ENCODE measurements around the gene G6PC3. TPM values are rescaled to one million over a fixed set of nuclear protein-coding genes. Genes with fewer than 3 reads are reported as not detected.

Gene G6PC3
- total RNA-seq, 1 experiment from 2014 or later = 59.6 TPM

DNA sequence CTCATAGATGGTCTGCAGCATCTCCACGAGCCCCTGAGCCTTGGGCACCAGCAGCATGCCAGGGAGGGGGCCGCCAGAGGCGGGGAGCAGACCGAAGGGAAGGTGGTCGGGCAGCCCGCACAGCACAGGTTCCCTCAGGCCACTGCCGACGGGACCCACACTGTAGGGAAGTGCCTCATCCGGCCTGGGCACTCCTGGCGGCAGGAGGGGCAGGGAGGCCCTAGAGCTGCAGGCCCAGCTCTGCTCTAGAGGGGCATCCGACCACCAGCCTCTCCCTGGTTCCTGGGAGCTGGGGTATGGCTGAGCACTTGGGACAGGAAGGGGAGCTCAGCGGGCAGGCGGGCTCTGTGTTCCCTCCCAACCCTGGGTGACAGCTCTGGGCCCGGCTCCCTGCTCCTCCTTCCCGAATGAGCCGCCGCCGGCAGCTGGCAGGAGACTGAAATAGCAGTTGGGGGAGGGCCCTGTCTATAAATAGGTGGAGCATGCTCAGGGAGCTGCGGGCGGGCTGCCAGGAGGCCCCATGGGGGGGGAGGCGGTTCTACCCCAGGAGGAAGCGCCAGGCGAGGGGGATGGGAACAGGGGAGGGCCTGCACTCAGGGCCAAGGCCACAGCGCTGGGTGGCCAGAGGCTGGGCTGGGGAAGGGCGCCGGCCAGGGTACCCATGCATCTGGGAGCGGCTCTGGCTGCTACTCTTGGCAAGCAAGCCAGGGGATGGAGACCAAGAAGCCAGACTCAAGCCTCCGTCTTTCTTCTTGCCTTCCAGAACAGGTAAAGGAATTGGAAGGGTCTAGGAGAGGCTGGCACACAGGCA, 40.5 kb downstream of the G6PC3 start:
- peak overlapping the region; percentile 30; the same call in 1 of the 2 replicates for H3K9ac ChIP-seq (ENCODE audit: low read length)
- peak overlapping the region; percentile 23; the same call in 1 of the 2 replicates for H3K4me3 ChIP-seq (ENCODE audit: low read length)
- peaks cover 26% of the 10 kb centered on the region; the same call in 1 of the 2 replicates for H4K20me1 ChIP-seq (ENCODE audit: insufficient read depth, low read depth, low read length)
- DNase-seq = peak; percentile 64
- H3K4me2 ChIP-seq (ENCODE audit: low read depth, low read length, poor library complexity, severe bottlenecking) = peak overlapping the region; percentile 64
- peaks cover 18% of the 10 kb centered on the region for H3K4me1 ChIP-seq (ENCODE audit: low read length)
- no peaks in the 10 kb centered on the region for H3K36me3 ChIP-seq (ENCODE audit: insufficient read depth, low read length)
- H3K9me3 ChIP-seq (ENCODE audit: low read length) = no peaks in the 10 kb centered on the region
- no peaks in the 10 kb centered on the region for H3K79me2 ChIP-seq (ENCODE audit: low read length)
- no peak overlapping the region for H3K27ac ChIP-seq (ENCODE audit: low read length)
- no peaks in the 10 kb centered on the region for H3K27me3 ChIP-seq (ENCODE audit: low read length)
- no peaks in the 10 kb centered on the region for H3K9me2 ChIP-seq (replicated peaks; ENCODE audit: insufficient read depth, low read length)
- H2AFZ ChIP-seq (ENCODE audit: low read length) = no peak overlapping the region

GRCh38 chr17:44111777-44112176, 41.2 kb downstream of the G6PC3 start:
- Histone ChIP-seq H3K27me3 (ENCODE audit: low read length) (no peaks in the 10 kb centered on the region), H3K79me2 (ENCODE audit: low read length) (no peaks in the 10 kb centered on the region), H3K4me3 (ENCODE audit: low read length) (0 out of 2 replicates have a peak overlapping the region, but pooled peaks have one; percentile 23), H4K20me1 (ENCODE audit: insufficient read depth, low read depth, low read length) (peaks cover 31% of the 10 kb centered on the region; the same call in 1 of the 2 replicates), H2AFZ (ENCODE audit: low read length) (no peak overlapping the region), H3K9ac (ENCODE audit: low read length) (no peak overlapping the region), H3K9me2 (replicated peaks; ENCODE audit: insufficient read depth, low read length) (no peaks in the 10 kb centered on the region), H3K9me3 (ENCODE audit: low read length) (no peaks in the 10 kb centered on the region), H3K4me2 (ENCODE audit: low read depth, low read length, poor library complexity, severe bottlenecking) (peak overlapping the region; percentile 64), H3K36me3 (ENCODE audit: insufficient read depth, low read length) (no peaks in the 10 kb centered on the region), H3K4me1 (ENCODE audit: low read length) (peaks cover 18% of the 10 kb centered on the region), H3K27ac (ENCODE audit: low read length) (no peak overlapping the region)
- no peak for DNase-seq

- H3K9me2 ChIP-seq (replicated peaks; ENCODE audit: insufficient read depth, low read length) = no peaks in the 10 kb centered on the region
- H3K36me3 ChIP-seq (ENCODE audit: insufficient read depth, low read length) = no peaks in the 10 kb centered on the region
- no peak for DNase-seq
- no peak overlapping the region for H2AFZ ChIP-seq (ENCODE audit: low read length)
- no peaks in the 10 kb centered on the region for H3K27me3 ChIP-seq (ENCODE audit: low read length)
- H4K20me1 ChIP-seq (ENCODE audit: insufficient read depth, low read depth, low read length) = peaks cover 32% of the 10 kb centered on the region; the same call in 1 of the 2 replicates
- no peak overlapping the region for H3K4me2 ChIP-seq (ENCODE audit: low read depth, low read length, poor library complexity, severe bottlenecking)
- H3K9ac ChIP-seq (ENCODE audit: low read length) = no peak overlapping the region
- peaks cover 18% of the 10 kb centered on the region for H3K4me1 ChIP-seq (ENCODE audit: low read length)
- H3K4me3 ChIP-seq (ENCODE audit: low read length) = no peak overlapping the region
- H3K27ac ChIP-seq (ENCODE audit: low read length) = no peak overlapping the region
- no peaks in the 10 kb centered on the region for H3K79me2 ChIP-seq (ENCODE audit: low read length)
- no peaks in the 10 kb centered on the region for H3K9me3 ChIP-seq (ENCODE audit: low read length)
Measured at GRCh38 chr17:44112284-44113280, 42.0 kb downstream of the G6PC3 start.

DNA sequence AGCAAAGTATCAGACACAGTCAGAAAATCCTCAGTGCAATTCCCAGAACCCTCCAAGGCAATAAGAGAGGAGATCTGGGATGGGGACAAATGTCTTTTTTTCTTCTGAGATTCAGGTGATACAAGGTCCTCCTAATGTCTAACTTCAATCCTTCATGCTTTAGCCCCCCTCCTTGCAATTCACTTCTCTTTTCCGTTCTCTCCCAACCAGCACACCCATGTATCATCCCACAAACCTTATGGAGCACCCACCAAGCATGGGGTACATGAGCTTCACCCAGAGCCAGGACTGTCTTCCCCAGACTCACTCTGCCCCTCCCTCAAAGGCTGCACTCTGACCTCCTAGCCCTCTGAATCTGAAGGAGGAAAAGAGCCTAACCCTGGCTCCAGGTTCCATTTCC, 42.8 kb downstream of the G6PC3 start:
- DNase-seq = no peak
- Histone ChIP-seq H2AFZ (ENCODE audit: low read length) (no peak overlapping the region), H3K79me2 (ENCODE audit: low read length) (no peaks in the 10 kb centered on the region), H4K20me1 (ENCODE audit: insufficient read depth, low read depth, low read length) (peaks cover 38% of the 10 kb centered on the region; the same call in 1 of the 2 replicates), H3K4me1 (ENCODE audit: low read length) (peaks cover 18% of the 10 kb centered on the region), H3K4me2 (ENCODE audit: low read depth, low read length, poor library complexity, severe bottlenecking) (no peak overlapping the region), H3K27ac (ENCODE audit: low read length) (no peak overlapping the region), H3K9me3 (ENCODE audit: low read length) (no peaks in the 10 kb centered on the region), H3K9ac (ENCODE audit: low read length) (no peak overlapping the region), H3K9me2 (replicated peaks; ENCODE audit: insufficient read depth, low read length) (no peaks in the 10 kb centered on the region), H3K4me3 (ENCODE audit: low read length) (no peak overlapping the region), H3K27me3 (ENCODE audit: low read length) (no peaks in the 10 kb centered on the region), H3K36me3 (ENCODE audit: insufficient read depth, low read length) (no peaks in the 10 kb centered on the region)

- Histone ChIP-seq H3K79me2 (ENCODE audit: low read length) (no peaks in the 10 kb centered on the region), H4K20me1 (ENCODE audit: insufficient read depth, low read depth, low read length) (peaks cover 41% of the 10 kb centered on the region; the same call in 1 of the 2 replicates), H3K9ac (ENCODE audit: low read length) (no peak overlapping the region), H3K9me3 (ENCODE audit: low read length) (no peaks in the 10 kb centered on the region), H3K27ac (ENCODE audit: low read length) (no peak overlapping the region), H3K36me3 (ENCODE audit: insufficient read depth, low read length) (no peaks in the 10 kb centered on the region), H3K27me3 (ENCODE audit: low read length) (no peaks in the 10 kb centered on the region), H3K4me1 (ENCODE audit: low read length) (peaks cover 18% of the 10 kb centered on the region), H3K9me2 (replicated peaks; ENCODE audit: insufficient read depth, low read length) (no peaks in the 10 kb centered on the region), H2AFZ (ENCODE audit: low read length) (no peak overlapping the region), H3K4me3 (ENCODE audit: low read length) (no peak overlapping the region), H3K4me2 (ENCODE audit: low read depth, low read length, poor library complexity, severe bottlenecking) (no peak overlapping the region)
- DNase-seq = no peak
Measured at GRCh38 chr17:44113868-44114840, 43.6 kb downstream of the G6PC3 start.

DNA sequence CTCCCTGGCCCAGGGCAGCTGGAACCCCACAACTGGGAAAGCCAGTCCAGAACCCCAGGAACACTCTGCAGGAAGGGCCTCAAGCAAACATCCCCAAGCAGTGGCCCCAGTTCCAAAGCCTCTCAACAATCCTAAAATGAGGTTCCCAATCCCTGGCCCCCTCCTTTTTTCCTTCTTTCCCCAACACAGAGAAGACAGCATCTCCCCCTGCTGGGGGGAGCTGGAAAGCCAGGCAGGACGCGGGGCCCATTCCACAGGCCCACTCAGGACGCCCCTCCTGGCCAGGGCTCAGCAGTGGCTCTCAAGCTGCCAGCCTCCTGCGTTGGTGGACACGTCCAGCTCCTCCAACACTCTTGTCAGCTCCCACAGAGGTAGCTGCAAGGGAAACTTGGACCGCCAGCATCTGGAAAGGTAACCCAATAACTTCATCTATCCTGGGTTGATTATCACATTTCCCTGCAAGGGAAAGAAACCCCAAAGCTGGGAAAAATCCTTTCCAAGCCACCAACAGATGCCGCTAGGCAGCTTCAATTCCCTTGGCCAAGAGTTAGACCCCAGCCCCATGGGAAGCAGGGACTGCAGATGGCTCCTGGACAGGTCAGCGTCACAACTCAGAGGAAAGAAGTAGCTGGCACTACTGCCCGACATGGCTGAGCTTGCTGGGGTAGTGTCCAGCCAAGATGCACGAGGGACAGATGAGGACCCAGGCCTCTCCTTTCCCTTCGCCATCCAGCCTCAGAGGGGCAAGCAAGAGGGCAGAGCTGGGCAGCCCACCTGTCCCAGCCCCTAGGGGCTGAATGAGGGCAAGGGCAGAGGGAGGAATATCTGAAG, 45.3 kb downstream of the G6PC3 start:
- H2AFZ ChIP-seq (ENCODE audit: low read length) = no peak overlapping the region
- no peaks in the 10 kb centered on the region for H3K27me3 ChIP-seq (ENCODE audit: low read length)
- no peaks in the 10 kb centered on the region for H3K9me3 ChIP-seq (ENCODE audit: low read length)
- no peak overlapping the region for H3K4me3 ChIP-seq (ENCODE audit: low read length)
- no peak overlapping the region for H3K27ac ChIP-seq (ENCODE audit: low read length)
- H3K9ac ChIP-seq (ENCODE audit: low read length) = no peak overlapping the region
- no peaks in the 10 kb centered on the region for H3K9me2 ChIP-seq (replicated peaks; ENCODE audit: insufficient read depth, low read length)
- H4K20me1 ChIP-seq (ENCODE audit: insufficient read depth, low read depth, low read length) = peaks cover 35% of the 10 kb centered on the region; the same call in 1 of the 2 replicates
- H3K4me2 ChIP-seq (ENCODE audit: low read depth, low read length, poor library complexity, severe bottlenecking) = no peak overlapping the region
- no peaks in the 10 kb centered on the region for H3K36me3 ChIP-seq (ENCODE audit: insufficient read depth, low read length)
- peak; percentile 58 for DNase-seq
- H3K79me2 ChIP-seq (ENCODE audit: low read length) = no peaks in the 10 kb centered on the region
- H3K4me1 ChIP-seq (ENCODE audit: low read length) = peaks cover 14% of the 10 kb centered on the region

GRCh38 chr17:44117351-44117750, 46.8 kb downstream of the G6PC3 start:
- no peak overlapping the region for H3K27ac ChIP-seq (ENCODE audit: low read length)
- no peak overlapping the region for H3K4me3 ChIP-seq (ENCODE audit: low read length)
- H3K27me3 ChIP-seq (ENCODE audit: low read length) = no peaks in the 10 kb centered on the region
- no peak overlapping the region for H3K4me2 ChIP-seq (ENCODE audit: low read depth, low read length, poor library complexity, severe bottlenecking)
- H3K9me3 ChIP-seq (ENCODE audit: low read length) = no peaks in the 10 kb centered on the region
- no peaks in the 10 kb centered on the region for H3K36me3 ChIP-seq (ENCODE audit: insufficient read depth, low read length)
- no peaks in the 10 kb centered on the region for H3K79me2 ChIP-seq (ENCODE audit: low read length)
- DNase-seq = no peak
- H3K9me2 ChIP-seq (replicated peaks; ENCODE audit: insufficient read depth, low read length) = no peaks in the 10 kb centered on the region
- peaks cover 30% of the 10 kb centered on the region; the same call in 1 of the 2 replicates for H4K20me1 ChIP-seq (ENCODE audit: insufficient read depth, low read depth, low read length)
- no peak overlapping the region for H3K9ac ChIP-seq (ENCODE audit: low read length)
- no peak overlapping the region for H2AFZ ChIP-seq (ENCODE audit: low read length)
- peaks cover under 1% of the 10 kb centered on the region for H3K4me1 ChIP-seq (ENCODE audit: low read length)
